Progenitor cell of endocrine pancreas (in vitro differentiated cells): ENCODE data around the gene ENDOD1. TPM values are rescaled to one million over a fixed set of nuclear protein-coding genes. Genes with fewer than 3 reads are reported as not detected.

Experiments used
- DNase-seq: peaks from one replicate; pipeline ENCODE4 v3.0.0; 2021; ENCODE audit warnings: low spot score; ENCODE audit not compliant: unreplicated experiment
- H3K27ac Mint-ChIP-seq: 2 replicates; pipeline ENCODE4 v1.8.0; 2021; ENCODE audit warnings: mild to moderate bottlenecking, moderate library complexity, mixed read lengths
- H3K27me3 Mint-ChIP-seq: 2 replicates; pipeline ENCODE4 v1.8.0; 2021; ENCODE audit warnings: mixed read lengths
- H3K36me3 Mint-ChIP-seq: 2 replicates; pipeline ENCODE4 v1.8.0; 2022; ENCODE audit warnings: mixed read lengths; ENCODE audit not compliant: insufficient read depth
- H3K4me1 Mint-ChIP-seq: 2 replicates; pipeline ENCODE4 v1.8.0; 2021; ENCODE audit warnings: low read depth, mixed read lengths
- H3K4me3 Mint-ChIP-seq: 2 replicates; pipeline ENCODE4 v1.8.0; 2021; ENCODE audit warnings: low read depth, mild to moderate bottlenecking, moderate library complexity, mixed read lengths
- H3K9me3 Mint-ChIP-seq: 2 replicates; pipeline ENCODE4 v1.8.0; 2021; ENCODE audit warnings: low read depth, mixed read lengths
- CTCF ChIP-seq: fragments of 200-600 bp; sonication (generic); IDR thresholded peaks from one replicate; pipeline ENCODE4 v1.5.0; 2021; ENCODE audit warnings: antibody characterized with exemption, mild to moderate bottlenecking; ENCODE audit not compliant: unreplicated experiment
- total RNA-seq: library from RNA; stranded (reverse); gene quantifications from 2 replicates; pipeline ENCODE4 v1.2.1, GENCODE V29; 2021

ENDOD1 gene
- total RNA-seq, 1 donor from 2014 or later, result 2.1 TPM

DNA sequence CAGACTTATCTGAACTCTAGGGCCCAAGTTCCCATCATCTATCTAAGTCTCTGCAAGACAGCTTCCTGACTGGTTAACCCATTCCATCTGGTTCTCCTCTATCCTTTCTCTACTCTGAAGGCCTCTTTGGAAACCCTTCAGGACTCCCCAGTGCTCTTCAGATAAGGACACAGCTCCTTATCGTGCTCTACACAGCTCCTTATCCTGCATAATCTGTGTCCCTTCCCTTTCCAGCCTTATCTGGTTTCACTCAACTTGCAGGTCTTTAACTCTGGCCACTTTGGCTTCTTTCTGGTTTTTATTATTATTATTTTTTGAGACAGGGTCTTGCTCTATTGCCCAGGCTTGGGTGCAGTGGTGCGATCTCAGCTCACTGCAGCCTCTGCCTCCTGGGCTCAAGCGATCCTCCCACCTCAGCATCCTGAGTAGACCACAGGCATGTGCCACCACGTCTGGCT is 10.6 kb downstream of the ENDOD1 start:
- no peak overlapping the region for H3K27ac Mint-ChIP-seq
- no peak for DNase-seq
- H3K4me1 Mint-ChIP-seq, result no peaks in the 10 kb centered on the region
- H3K27me3 Mint-ChIP-seq, result peaks cover 20% of the 10 kb centered on the region
- H3K36me3 Mint-ChIP-seq, result no peaks in the 10 kb centered on the region
- H3K4me3 Mint-ChIP-seq, result no peak overlapping the region
- H3K9me3 Mint-ChIP-seq, result no peaks in the 10 kb centered on the region
- no peak for TF ChIP-seq CTCF

GRCh38 chr11:95100856-95101507 is 11.3 kb downstream of the ENDOD1 start:
- no peaks in the 10 kb centered on the region for H3K4me1 Mint-ChIP-seq
- H3K27me3 Mint-ChIP-seq, result peaks cover 17% of the 10 kb centered on the region
- no peak for TF ChIP-seq CTCF
- no peaks in the 10 kb centered on the region for H3K9me3 Mint-ChIP-seq
- no peaks in the 10 kb centered on the region for H3K36me3 Mint-ChIP-seq
- H3K4me3 Mint-ChIP-seq, result no peak overlapping the region
- DNase-seq, result no peak
- H3K27ac Mint-ChIP-seq, result no peak overlapping the region

GRCh38 chr11:95101935-95102334 is 12.3 kb downstream of the ENDOD1 start:
- peaks cover 17% of the 10 kb centered on the region for H3K27me3 Mint-ChIP-seq
- H3K9me3 Mint-ChIP-seq, result no peaks in the 10 kb centered on the region
- no peak overlapping the region for H3K27ac Mint-ChIP-seq
- no peak for TF ChIP-seq CTCF
- DNase-seq, result no peak
- H3K4me1 Mint-ChIP-seq, result peaks cover 3% of the 10 kb centered on the region
- no peak overlapping the region for H3K4me3 Mint-ChIP-seq
- no peaks in the 10 kb centered on the region for H3K36me3 Mint-ChIP-seq

DNA sequence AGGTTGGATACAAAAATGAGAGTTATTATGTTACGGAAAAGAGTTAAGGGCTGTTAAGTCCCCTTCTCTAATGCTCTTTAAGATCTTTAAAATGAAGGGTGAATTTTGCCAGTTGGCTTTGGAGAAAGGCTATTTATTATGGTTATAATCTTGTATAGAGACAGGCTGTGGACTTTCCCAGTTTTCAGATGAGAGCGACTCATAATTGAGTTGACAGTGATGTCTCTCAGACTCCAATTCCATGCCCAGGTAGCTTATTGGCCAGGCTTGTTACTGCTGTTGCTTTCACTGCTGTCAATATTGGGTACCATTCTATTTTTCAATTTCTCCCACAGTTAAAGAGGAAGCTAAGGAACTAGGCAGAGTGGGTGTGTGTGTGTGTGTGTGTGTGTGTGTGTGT is 13.1 kb downstream of the ENDOD1 start:
- Mint-ChIP-seq H3K27ac (no peak overlapping the region), H3K4me3 (no peak overlapping the region), H3K9me3 (no peaks in the 10 kb centered on the region), H3K36me3 (no peaks in the 10 kb centered on the region), H3K27me3 (peaks cover 10% of the 10 kb centered on the region), H3K4me1 (peaks cover 9% of the 10 kb centered on the region)
- TF ChIP-seq CTCF, result no peak
- DNase-seq, result no peak

GRCh38 chr11:95103701-95104100 is 14.1 kb downstream of the ENDOD1 start:
- Mint-ChIP-seq H3K9me3 (no peaks in the 10 kb centered on the region), H3K4me3 (no peak overlapping the region), H3K36me3 (no peaks in the 10 kb centered on the region), H3K27ac (peak overlapping the region; percentile 56), H3K4me1 (peaks cover 12% of the 10 kb centered on the region), H3K27me3 (peaks cover 5% of the 10 kb centered on the region)
- no peak for DNase-seq
- no peak for TF ChIP-seq CTCF
